ENCODE data around the gene SLC22A16. TPM values are rescaled to one million over a fixed set of nuclear protein-coding genes. Genes with fewer than 3 reads are reported as not detected.

Gene SLC22A16
- total and polyA plus RNA-seq, 2 of the 13 experiments (the other 11 are each of a cell fraction or from before 2014, with no cell fraction given), result 0.04 TPM; not detected in 1

DNA sequence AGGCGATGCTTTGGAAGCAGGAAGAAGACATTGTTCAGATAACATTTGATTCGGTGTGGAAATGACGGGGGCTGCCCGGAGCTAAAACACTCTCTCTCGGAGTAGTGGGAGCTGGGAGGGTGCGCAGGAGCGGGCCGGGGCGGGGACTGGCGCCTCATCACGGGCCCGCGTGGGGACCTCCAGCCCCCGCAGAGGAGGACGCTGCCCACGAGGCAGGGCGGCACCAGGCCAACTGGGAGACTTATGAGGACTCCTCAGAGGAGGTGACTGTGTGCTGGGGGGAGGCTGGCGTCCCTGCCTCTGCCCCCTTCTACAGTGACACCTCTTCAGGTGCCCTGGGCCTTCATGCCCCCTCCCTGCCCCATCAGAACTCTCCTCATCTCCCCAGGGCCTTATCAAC lies 76.2 kb downstream of the SLC22A16 start (continued):
- TF ChIP-seq, protein P1, sequence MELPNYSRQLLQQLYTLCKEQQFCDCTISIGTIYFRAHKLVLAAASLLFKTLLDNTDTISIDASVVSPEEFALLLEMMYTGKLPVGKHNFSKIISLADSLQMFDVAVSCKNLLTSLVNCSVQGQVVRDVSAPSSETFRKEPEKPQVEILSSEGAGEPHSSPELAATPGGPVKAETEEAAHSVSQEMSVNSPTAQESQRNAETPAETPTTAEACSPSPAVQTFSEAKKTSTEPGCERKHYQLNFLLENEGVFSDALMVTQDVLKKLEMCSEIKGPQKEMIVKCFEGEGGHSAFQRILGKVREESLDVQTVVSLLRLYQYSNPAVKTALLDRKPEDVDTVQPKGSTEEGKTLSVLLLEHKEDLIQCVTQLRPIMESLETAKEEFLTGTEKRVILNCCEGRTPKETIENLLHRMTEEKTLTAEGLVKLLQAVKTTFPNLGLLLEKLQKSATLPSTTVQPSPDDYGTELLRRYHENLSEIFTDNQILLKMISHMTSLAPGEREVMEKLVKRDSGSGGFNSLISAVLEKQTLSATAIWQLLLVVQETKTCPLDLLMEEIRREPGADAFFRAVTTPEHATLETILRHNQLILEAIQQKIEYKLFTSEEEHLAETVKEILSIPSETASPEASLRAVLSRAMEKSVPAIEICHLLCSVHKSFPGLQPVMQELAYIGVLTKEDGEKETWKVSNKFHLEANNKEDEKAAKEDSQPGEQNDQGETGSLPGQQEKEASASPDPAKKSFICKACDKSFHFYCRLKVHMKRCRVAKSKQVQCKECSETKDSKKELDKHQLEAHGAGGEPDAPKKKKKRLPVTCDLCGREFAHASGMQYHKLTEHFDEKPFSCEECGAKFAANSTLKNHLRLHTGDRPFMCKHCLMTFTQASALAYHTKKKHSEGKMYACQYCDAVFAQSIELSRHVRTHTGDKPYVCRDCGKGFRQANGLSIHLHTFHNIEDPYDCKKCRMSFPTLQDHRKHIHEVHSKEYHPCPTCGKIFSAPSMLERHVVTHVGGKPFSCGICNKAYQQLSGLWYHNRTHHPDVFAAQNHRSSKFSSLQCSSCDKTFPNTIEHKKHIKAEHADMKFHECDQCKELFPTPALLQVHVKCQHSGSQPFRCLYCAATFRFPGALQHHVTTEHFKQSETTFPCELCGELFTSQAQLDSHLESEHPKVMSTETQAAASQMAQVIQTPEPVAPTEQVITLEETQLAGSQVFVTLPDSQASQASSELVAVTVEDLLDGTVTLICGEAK (IDR thresholded peaks at IDR 0.05), result no peak
- TF ChIP-seq, protein P1 (CRISPR knock-in tag; IDR thresholded peaks at IDR 0.05), result no peak
- TF ChIP-seq, protein P2, sequence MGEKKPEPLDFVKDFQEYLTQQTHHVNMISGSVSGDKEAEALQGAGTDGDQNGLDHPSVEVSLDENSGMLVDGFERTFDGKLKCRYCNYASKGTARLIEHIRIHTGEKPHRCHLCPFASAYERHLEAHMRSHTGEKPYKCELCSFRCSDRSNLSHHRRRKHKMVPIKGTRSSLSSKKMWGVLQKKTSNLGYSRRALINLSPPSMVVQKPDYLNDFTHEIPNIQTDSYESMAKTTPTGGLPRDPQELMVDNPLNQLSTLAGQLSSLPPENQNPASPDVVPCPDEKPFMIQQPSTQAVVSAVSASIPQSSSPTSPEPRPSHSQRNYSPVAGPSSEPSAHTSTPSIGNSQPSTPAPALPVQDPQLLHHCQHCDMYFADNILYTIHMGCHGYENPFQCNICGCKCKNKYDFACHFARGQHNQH (CRISPR knock-in tag; IDR thresholded peaks at IDR 0.05), result no peak
- TF ChIP-seq SIX4 (CRISPR knock-in tag; IDR thresholded peaks at IDR 0.05) (no peak), PTBP1 (IDR thresholded peaks at IDR 0.05; ENCODE audit: low read depth, low read length, poor library complexity, severe bottlenecking) (no peak), ZNF343 (CRISPR knock-in tag; IDR thresholded peaks at IDR 0.05) (no peak), CHCHD3 (CRISPR knock-in tag; IDR thresholded peaks at IDR 0.05) (no peak), KLF16 (CRISPR knock-in tag; IDR thresholded peaks at IDR 0.05) (no peak), CBFB (CRISPR knock-in tag; IDR thresholded peaks at IDR 0.05) (no peak), ESRRA (CRISPR knock-in tag; IDR thresholded peaks at IDR 0.05; ENCODE audit: low read depth) (no peak)

All from HepG2 (cell line).